HG02588 (cell line): ENCODE data around the gene RPS24.
"Not testable (repeated sequence)": the region's sequence is repeated elsewhere in the genome, so short reads cannot be mapped to it uniquely, and the experiment has no call there.

Experiments used
- ATAC-seq: cut with Tn5 transposase; IDR thresholded peaks from one replicate; pipeline ENCODE4 v1.9.1; 2021; ENCODE audit warnings: mild to moderate bottlenecking, moderate library complexity; ENCODE audit not compliant: unreplicated experiment

Gene RPS24

DNA sequence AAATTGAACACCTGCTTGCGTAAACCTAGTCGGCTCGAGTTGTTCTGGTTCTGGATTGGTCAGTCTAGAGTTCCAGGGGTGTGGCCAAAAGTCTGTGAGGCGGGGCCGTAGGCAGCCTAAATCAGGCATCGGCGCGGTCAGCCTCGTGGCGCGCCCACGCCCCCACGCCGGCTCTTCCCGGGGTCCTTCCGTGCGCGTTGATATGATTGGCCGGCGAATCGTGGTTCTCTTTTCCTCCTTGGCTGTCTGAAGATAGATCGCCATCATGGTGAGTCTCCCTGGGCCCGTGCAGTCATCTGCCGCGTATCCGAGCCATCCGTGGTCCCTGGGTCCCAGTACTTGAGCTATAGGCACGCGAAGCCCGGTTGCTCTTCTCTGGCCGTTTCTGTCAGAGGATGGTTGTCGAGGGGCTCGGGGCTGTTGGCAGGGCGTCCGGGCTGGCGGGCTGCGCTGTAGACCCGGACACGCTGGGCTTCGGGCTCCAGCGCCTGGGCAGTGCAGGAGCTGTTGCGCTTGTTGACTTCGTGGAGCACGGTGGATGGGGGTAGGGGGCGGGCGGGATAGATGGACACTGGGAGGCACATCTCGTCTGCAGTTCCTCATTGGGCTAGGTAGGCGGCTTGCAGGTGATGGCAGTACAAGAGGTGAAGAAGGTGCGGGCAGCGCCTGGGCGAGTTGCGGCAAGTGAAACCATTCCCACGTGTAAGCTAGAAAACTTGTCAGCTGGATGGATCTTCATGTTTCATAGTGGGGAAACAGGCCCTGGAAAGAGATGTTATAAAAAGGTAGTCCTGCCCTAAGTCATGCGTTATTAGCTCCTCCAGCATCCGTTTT, at the start of gene RPS24:
TSS of gene RPS24 (plus strand) at position 227 of the 834 bp plus-strand sequence. CDS start at position 266, 39 bp downstream.
- ATAC-seq = peak; percentile 80

DNA sequence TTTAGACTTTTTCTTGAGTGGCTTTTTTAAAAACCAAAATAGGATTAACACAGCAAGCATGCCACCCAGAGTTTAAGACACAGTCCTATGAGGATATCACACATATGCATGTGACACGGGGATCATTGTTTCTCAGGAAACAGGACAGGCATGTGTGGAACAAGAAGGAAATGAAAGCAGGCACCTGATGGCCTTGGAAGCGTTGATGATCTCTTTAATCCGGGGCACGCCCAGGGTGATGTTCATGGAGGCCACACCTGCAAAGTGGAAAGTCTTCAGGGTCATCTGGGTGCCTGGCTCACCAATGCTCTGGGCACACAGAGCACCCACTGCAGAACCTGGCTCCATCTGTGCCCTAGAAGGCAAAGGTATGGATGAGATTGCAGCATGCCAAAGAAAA, 48.7 kb upstream of the RPS24 start:
- ATAC-seq = no peak

DNA sequence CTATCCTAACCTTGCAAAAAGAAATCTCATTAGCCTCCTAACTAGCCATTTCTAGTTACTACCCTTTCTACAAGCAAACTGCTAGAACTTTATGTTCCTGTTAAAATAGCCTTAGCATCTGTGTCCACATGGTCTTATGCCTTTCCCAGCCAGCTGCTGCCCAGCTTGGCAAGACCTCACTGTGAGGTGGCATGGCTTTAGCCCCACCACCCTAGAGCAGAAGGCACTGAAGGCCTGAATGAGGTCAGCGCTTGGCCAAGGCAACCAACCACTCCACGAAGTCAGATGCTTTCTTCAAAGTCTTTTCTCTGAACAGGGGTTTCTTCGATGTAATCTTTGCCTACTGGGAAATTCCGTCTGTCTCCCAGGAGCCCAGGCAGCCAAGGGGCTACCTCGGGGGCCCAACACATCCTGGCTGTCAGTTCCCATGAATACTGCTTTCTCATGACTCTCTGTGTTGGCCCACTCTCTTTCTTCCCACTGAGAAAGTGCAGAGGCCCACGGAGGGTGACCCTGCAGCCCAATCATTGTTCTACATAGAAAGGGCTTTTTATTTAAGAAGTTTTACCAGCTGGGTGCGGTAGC, 45.9 kb upstream of the RPS24 start:
- ATAC-seq = no peak

DNA sequence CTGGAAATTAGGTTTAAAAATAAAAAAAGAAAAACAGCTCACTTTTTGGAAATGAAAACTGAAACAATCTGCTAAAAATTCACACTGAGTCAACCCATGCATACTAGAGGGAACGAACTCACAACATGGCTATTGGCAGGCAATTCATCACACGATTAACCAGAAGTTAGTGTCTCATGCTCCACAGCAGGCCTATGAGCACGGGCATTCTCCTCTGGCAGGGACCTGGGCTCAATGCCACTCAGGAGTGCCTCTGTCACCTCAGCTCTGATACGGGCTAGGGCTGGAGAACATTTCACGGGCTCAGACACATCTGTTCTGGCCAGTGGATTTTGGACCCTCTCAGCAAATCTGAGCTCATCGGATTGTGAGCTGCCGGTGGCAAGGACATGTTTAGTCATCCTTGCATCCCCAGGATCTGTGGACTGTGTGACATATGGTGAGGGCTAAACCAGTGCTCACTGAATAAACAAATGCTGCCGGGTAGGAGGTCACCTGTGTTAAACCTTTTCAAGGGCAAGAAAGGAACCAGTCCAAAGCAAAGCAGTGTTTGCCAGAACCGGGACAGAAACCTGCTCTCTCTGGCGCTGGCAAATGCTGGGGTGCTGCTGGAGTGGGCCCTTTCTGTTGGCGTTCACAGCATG, 44.5 kb upstream of the RPS24 start:
- no peak for ATAC-seq

DNA sequence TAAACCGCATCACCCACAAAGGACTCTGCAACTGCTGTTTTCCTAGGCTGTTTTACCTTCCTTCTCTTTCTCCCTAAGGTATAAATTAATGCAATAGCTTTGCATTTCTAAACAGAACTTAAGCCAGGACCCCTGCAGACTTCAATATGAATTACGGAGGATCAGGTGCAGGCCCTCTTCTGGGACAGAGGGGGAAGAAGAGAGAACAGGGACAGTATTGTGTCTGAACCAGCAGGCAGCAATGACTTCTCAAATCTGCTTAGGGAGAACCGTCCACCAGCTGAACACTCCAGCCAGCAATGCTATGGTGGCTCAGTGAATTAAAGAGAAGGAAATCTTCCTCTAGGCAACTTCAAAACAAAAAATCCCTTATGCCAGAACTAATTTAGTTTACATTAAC, 40.0 kb upstream of the RPS24 start:
- ATAC-seq = no peak

DNA sequence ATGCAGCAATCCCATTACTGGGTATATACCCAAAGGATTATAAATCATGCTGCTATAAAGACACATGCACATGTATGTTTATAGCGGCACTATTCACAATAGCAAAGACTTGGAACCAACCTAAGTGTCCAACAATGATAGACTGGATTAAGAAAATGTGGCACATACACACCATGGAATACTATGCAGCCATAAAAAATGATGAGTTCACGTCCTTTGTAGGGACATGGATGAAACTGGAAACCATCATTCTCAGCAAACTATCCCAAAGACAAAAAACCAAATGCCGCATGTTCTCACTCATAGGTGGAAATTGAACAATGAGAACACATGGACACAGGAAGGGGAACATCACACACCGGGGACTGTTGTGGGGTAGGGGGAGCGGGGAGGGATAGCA, 34.9 kb upstream of the RPS24 start:
- not testable (repeated sequence) for ATAC-seq

DNA sequence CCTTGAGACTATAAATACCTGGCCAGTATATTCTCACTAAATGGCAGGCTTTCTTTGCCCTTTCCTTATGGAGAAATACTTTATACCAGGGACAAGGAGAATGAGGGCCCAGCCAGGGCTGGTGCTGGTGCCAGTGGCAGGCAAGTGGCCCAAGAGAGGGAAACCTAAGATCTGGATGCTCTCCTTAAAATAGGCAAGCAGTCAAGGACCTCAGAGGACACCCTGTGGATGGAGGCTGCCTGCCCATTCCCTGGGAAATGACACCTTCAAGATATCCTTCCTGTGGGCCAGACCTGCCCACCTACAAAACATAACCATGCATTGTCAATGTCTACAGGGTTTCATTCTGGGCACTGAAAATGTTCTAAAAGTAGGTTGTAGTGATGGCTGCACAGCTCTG, 33.5 kb upstream of the RPS24 start:
- ATAC-seq = no peak

DNA sequence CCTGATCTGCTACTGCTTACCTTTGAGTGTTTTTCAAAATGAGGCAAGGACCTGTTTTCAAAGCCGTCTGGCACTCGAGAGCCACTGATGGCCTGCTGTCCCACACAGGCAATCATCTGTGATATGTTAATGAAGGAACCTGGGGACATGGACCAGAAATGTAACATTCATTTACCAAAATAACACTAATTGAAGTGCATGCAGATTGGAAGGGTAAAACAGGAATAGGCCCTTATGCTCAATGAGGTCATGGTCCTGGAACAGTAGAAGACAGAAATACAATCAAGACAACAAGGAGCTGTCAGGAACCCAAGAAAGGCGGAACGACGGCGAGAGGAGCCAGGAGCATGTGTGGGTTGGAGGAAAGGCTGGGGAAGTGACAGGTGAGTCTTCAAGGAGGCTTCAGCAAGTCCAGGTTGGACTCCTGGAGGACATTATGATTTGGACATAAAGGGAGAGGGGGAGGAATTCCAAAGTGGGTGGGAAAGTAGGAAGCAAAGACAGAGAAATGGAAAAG, 32.6 kb upstream of the RPS24 start:
- no peak for ATAC-seq

DNA sequence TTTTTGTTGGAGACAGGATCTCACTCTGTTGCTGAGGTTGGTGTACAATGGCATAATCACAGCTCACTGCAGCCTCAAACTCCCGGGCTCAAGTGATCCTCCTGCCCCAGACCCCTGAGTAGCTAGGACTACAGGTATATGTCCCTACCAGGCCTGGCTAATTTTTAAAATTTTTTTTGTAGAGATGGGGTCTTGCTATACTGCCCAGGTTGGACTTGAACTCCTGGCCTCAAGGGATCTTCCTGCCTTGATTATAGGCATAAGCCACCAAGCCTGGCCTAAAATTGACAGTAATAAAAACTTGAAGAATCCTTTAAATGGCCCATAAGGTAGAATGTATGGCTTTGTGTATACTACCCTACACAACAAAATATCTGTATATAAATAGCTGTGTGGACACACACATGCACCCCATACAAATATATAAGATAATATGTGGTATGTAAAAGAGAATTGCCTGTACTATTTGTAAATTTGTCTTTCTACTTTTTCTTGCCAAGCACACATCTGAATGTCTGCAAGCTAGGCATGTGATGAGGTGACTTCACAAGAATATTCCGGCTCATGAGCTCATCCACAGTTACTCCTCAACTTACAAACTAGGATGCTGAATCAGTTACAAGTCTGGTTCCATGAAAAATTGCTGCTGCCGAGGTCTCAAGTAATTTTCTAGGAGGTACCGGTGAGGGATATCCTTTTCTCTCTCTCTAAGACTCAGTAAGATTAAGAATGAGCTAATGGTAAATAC, 30.9 kb upstream of the RPS24 start:
- ATAC-seq = no peak

DNA sequence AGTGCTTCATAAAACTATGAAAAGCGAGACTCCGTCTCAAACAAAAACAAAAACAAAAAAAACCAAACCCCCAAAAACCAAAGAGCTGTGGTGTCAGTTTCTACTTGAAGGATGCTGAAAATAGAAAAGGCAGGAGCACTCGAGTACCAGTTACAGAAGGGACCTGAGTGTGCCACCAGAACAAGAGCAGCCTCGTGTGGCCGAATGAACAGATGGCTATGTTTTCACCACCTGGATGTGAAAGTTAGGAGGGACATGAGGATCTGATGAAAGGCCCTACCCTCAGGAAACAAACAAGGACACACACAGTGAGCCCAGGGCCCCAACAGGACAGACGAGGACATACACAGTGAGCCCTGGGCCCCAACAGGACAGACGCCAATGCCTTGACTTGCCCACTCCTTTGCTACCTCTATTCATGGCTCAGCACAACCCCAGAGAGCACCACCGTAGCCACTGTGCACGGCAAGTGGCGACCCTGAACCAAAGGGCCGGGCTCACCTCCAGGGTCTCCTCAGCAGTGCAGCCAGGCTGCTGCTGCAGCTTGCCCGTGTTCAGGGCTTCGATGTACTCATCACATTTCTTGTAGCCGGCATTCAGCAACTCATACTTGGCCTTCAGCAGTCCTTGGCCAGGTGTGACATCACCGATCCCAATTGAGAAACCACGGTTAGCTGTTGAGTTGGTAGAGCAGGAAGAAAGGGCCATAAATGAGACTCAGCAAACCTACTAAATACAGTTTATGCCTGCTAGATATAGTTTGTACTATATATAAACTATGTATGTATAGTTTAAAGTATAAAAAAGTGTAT, 29.2 kb upstream of the RPS24 start:
- no peak for ATAC-seq

DNA sequence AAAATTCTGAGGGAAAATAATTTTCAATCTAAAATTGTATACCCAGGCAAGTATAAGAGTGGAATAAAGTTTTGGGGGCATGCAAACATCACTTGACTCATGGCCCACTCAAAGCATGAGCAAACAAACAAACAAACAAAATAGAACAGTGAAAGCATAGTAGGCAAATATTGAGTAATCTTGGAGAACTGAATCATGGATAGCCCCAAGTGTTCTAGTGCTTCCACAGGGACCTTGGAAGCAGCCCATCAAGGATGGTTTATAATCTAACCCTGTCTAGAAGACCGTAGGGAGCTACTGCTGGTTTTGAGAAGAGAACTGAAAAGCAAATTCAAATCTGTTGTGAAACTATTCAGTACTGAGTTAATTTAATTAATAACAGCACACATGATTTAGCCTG, 26.5 kb upstream of the RPS24 start:
- no peak for ATAC-seq

DNA sequence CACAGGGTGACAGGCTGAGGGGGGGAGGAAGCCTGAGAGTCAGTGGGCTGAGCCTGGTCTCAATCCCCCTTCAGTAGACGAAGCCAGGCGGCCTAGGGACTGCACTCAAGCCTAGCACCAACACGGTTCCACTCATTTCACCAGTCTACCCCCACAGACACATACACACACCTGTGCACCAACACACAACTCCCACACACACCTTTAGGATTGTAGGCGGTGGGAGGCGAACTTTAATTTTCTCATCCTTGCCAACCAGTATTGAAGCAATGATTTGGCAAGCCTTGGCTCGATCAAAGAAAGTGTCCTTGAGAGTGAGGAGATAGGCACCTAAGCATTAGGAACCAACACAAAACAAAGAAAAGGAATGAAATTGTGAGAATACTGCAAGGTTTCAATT, 24.0 kb upstream of the RPS24 start:
- no peak for ATAC-seq

DNA sequence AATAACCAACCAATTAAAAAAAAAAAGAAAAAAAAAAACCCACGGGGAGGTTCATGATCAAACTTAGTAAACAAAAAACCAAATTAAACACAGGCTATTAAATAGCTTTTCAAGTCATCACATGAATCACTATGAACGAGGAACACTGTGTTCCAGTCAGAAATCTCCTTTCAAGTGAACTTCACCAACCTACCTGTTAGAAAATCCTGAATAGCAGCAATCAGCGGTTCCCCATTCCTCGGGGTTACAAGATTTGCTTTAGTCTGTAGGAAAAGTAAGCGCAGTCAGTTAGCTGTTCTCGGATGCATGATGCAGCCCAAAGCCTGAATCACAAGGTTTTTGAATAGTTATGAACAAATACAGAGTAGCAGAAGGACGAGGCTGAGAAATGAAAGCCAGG, 23.4 kb upstream of the RPS24 start:
- ATAC-seq = no peak

DNA sequence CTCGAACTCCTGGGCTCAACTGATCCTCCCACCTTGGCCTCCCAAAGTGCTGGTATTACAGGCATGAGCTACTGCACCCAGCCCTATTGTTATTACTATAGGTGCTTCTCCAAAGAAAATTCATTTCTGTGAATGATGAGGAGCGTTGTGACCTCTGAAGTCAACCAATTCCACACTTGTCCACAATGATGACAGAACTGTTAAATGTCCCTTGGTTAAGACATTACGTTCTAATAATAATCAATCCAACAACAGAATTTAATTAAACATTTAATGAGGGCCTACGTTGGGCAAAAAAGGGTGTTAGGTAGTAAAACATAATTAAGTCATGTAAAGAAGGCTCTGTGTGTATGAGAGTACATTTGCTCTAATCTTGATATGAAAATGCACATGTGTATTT, 22.6 kb upstream of the RPS24 start:
- ATAC-seq = no peak

DNA sequence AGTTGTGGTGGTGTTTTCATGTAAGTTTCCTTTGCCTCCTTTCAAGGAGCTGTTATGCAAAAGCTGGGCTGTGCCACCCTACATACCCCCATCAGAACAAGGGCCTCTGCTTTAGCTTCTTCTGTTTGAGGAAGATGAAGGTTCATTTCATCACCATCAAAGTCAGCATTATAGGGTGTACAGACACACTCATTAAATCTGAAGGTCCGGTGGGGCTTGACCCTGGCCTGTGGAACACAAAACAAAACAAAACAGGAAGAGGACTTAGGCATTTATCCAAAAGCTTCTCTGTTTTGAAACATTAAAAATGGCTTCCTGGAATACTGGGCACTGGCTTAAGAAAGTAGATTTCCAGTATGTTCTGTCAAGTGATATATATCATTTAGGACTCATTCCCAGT, 20.1 kb upstream of the RPS24 start:
- no peak for ATAC-seq

DNA sequence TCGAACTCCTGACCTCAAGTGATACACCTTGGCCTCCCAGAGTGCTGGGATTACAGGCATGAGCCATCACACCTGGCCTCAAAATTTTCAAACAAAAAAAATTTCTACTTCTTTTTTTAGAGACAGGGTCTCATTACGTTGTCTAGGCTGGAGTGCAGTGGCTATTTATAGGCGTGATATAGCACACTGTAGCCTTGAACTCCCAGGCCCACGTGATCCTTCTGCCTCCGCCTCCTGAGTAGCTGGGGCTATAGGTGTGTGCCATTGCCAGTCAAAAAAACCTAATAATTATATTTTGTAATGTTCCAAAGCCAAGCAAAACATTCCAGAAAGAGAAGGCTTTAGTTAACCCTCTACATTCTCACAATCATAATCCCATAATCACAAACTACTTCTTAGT, 18.1 kb upstream of the RPS24 start:
- ATAC-seq = no peak

DNA sequence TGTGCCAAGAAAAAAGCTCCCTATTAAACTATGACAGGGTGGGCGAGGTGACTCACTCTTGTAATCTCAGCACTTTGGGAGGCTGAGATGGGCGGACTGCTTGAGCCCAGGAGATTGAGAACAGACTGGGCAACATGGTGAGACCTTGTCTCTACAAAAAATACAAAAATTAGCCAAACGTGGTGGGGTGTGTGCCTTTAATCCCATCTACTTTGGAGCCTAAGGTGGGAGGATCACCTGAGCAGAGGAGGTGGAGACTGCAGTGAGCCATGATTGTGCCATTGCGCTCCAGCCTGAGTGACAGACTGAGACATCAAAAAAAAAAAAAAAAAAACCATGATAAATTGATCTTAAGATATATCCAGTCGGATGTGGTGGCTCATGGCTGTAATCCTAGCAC, 15.8 kb upstream of the RPS24 start:
- no peak for ATAC-seq

DNA sequence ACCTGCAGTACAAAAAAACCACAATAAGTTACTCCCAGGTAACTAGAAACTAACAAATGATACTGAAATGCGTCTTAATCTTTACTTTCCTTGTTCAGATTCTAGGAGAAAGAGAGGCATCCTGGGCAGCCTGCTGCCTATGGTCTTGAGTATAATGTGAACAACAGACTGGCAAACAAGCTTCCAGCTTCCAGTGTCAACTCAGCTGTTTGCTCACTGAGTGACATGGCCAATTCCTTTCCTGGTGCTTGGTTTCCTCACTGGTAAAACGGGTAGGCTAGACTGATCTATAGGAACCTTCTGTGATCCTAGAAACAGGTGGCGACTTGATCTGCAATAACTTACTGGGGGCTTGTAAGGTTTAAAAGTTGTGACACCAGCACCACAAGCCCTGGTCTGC, 14.4 kb upstream of the RPS24 start:
- no peak for ATAC-seq

DNA sequence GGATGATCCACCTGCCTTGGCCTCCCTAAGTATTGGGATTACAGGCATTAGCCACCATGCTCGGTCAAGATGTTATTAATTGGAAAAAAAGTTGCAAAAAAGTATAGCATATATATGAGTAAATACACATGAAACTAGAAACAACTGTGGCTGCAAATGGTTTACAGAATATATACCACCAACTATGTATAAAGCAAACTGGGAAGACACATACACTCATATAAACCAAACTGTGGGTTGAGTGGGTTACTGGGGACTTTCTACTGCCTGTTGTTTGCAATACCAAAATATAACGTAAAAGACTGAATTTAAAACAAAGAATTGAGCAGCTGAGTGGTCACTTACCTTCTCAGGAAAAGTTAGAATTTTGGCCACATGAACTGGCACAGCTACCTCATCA, 12.5 kb upstream of the RPS24 start:
- no peak for ATAC-seq

DNA sequence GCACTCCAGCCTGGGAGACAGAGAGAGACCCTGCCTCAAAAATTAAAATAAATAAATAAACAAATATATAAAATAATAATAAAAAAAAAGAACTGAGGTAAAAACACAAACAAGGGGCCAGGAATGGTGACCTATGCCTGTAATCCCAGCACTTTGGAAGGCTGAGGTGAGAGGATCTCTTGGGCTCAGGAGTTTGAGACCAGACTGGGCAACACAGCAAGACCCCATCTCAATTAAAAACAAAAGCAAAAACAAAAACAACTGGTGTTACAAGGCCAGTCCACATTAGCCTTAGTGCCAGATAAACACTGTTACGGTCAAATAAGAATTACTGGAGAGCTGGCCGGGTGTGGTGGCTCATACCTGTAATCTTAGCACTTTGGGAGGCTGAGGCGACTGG, 9.9 kb upstream of the RPS24 start:
- no peak for ATAC-seq
